ENCODE data around the gene SYNE1.

SYNE1 gene

GRCh38 chr6:152257581-152257980, 379.6 kb downstream of the SYNE1 start:
- in situ Hi-C loops (cut with HindIII; ENCODE audit: low sequenced_read_pairs), result no loop called here
- no peak overlapping the region for H3K4me3 ChIP-seq (ENCODE audit: low read depth, low read length)
- no peak for TF ChIP-seq CTCF (IDR thresholded peaks at IDR 0.05; ENCODE audit: low read depth, low read length)
- DNase-seq (ENCODE audit: low read depth, low spot score), result no peak

DNA sequence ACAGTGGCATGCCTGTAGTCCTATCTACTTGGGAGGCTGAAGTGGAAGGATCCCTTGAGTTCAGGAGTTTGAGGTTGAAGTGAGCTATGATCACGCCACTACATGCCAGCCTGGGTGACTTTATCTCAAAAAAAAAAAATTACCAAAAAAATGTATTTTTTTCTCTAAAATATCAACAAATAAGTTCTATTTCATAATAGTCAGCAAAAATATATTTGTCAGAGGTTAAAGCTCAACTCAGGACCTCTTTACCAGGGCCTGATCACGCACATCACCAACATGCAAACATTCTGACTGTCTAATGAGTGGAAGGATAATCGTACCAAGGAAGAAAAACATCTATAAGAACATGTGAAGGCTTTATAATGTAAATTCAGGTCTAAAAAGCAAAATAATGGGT, 387.0 kb downstream of the SYNE1 start:
- no peak for DNase-seq (ENCODE audit: low read depth, low spot score)
- no peak for TF ChIP-seq CTCF (IDR thresholded peaks at IDR 0.05; ENCODE audit: low read depth, low read length)
- H3K4me3 ChIP-seq (ENCODE audit: low read depth, low read length), result no peak overlapping the region
- in situ Hi-C loops (cut with HindIII; ENCODE audit: low sequenced_read_pairs), result no loop called here

DNA sequence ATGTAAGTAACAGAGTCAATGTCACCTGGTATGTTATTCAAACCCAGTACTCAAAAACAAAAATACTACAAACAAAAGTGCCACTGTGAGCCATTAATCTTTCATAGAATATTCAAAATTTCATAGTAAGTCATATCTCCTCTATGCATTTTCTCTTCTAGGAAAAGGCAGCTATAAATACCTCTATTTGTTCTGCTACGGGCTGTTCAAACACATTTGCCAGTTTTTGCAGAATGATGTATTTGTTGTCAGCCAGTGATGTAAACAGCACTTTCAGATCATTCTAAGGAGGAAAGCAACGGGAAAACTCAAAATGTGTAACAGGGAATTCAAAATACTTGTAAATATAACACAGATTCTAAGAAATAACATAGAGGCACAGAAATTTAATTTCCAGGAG, 388.2 kb downstream of the SYNE1 start:
- DNase-seq (ENCODE audit: low read depth, low spot score), result no peak
- no peak for TF ChIP-seq CTCF (IDR thresholded peaks at IDR 0.05; ENCODE audit: low read depth, low read length)
- no peak overlapping the region for H3K4me3 ChIP-seq (ENCODE audit: low read depth, low read length)
- in situ Hi-C loops (cut with HindIII; ENCODE audit: low sequenced_read_pairs), result no loop called here

- in situ Hi-C loops (cut with HindIII; ENCODE audit: low sequenced_read_pairs), result no loop called here
- no peak for TF ChIP-seq CTCF (IDR thresholded peaks at IDR 0.05; ENCODE audit: low read depth, low read length)
- no peak for DNase-seq (ENCODE audit: low read depth, low spot score)
- no peak overlapping the region for H3K4me3 ChIP-seq (ENCODE audit: low read depth, low read length)
Measured at GRCh38 chr6:152246554-152247337, 390.4 kb downstream of the SYNE1 start.

DNA sequence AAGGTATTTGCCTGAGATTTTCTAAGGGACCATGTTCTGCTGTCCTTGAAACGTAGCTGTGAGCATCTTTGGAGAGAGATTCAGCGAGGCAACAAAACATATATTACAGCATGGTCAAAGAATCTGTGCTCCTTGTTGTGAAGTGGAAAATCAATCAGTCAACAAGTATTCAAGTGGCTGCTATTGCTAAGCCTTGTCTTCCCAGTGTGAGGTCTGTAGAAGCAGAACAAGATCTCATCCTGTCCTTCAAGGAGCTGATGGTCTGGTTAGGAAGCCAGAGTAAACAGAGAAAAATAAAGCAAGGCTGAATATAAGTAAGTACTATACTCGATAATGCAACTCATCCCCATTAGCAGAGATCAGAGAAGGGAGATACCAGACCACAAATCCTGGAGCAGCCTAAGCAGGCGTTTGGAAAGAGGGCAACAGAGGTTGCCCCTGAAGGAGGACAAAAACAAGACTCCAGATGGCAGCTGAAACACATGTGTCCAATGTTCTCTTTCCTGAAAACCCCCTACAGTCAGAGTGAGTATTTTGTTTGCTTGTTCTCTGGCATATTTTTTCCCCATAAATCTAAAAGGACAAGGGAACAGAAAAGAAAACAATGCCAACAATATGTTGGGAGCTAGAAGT, 392.0 kb downstream of the SYNE1 start:
- no peak overlapping the region for H3K4me3 ChIP-seq (ENCODE audit: low read depth, low read length)
- no peak for TF ChIP-seq CTCF (IDR thresholded peaks at IDR 0.05; ENCODE audit: low read depth, low read length)
- in situ Hi-C loops (cut with HindIII; ENCODE audit: low sequenced_read_pairs), result no loop called here
- DNase-seq (ENCODE audit: low read depth, low spot score), result no peak

DNA sequence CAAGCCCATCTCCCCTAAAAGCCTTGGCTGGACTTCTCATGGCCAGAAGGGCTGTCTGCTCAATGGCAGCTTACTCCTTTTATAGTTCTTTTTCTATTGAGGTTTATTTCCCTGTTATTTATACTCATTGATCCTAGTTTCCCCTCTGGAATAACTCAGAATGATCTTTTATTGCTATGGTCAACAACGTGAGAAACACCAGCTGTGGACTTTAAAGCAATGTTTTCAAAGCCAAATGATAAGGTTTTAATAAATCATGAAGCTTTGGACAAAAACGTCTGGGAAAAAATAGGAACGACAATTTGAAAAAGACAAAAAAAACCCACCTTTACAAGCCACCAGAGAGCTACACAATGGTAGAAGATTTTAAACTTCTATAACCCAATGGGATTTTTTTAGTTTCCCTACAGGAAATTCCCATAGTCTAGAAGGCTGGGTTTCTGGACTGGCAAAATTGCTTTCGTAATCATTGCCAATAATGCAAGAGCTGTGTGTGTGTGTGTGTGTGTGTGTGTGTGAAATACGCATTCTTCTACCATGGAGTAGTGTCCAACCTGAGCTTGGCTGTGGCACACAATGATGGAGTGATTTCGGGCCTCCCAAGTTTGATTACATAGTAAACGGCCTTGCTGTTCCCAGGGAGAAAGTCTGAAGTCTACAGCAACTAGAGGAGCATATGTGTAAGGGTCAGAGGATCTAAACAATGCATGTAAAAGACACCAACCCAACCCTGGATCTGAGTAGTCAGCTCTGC, 396.0 kb downstream of the SYNE1 start:
- in situ Hi-C loops (cut with HindIII; ENCODE audit: low sequenced_read_pairs), result no loop called here
- TF ChIP-seq CTCF (IDR thresholded peaks at IDR 0.05; ENCODE audit: low read depth, low read length), result no peak

More for the DNA sequence above, 396.0 kb downstream of the SYNE1 start:
- no peak overlapping the region for H3K4me3 ChIP-seq (ENCODE audit: low read depth, low read length)
- DNase-seq (ENCODE audit: low read depth, low spot score), result no peak

Data from astrocyte of the spinal cord (primary cell).